ENCODE measurements around the gene GRK7. TPM values are rescaled to one million over a fixed set of nuclear protein-coding genes. Genes with fewer than 3 reads are reported as not detected.

The GRK7 gene
- total and polyA plus RNA-seq, 9 of the 15 experiments (the other 6 are each of a cell fraction or from before 2014, with no cell fraction given), result 0.01 to 0.08 (median 0.04) TPM; not detected in 3

DNA sequence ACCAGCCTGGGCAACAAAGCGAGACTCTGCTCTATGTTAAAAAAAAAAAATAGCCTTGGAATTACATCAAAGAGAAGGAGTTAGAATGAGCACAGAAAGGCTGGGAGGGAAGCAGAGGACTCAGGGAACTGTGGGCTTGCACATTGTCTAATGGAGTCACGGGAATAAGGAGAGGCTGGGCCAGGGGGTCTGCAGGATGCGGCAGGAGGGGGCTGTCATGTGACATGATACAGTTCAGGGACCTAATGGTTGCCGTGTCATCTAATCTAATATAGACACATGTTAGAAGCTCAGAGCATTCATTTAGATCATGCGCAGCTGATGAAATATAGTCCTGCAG lies 32.5 kb downstream of the GRK7 start (continued):
- TF ChIP-seq, protein P1, sequence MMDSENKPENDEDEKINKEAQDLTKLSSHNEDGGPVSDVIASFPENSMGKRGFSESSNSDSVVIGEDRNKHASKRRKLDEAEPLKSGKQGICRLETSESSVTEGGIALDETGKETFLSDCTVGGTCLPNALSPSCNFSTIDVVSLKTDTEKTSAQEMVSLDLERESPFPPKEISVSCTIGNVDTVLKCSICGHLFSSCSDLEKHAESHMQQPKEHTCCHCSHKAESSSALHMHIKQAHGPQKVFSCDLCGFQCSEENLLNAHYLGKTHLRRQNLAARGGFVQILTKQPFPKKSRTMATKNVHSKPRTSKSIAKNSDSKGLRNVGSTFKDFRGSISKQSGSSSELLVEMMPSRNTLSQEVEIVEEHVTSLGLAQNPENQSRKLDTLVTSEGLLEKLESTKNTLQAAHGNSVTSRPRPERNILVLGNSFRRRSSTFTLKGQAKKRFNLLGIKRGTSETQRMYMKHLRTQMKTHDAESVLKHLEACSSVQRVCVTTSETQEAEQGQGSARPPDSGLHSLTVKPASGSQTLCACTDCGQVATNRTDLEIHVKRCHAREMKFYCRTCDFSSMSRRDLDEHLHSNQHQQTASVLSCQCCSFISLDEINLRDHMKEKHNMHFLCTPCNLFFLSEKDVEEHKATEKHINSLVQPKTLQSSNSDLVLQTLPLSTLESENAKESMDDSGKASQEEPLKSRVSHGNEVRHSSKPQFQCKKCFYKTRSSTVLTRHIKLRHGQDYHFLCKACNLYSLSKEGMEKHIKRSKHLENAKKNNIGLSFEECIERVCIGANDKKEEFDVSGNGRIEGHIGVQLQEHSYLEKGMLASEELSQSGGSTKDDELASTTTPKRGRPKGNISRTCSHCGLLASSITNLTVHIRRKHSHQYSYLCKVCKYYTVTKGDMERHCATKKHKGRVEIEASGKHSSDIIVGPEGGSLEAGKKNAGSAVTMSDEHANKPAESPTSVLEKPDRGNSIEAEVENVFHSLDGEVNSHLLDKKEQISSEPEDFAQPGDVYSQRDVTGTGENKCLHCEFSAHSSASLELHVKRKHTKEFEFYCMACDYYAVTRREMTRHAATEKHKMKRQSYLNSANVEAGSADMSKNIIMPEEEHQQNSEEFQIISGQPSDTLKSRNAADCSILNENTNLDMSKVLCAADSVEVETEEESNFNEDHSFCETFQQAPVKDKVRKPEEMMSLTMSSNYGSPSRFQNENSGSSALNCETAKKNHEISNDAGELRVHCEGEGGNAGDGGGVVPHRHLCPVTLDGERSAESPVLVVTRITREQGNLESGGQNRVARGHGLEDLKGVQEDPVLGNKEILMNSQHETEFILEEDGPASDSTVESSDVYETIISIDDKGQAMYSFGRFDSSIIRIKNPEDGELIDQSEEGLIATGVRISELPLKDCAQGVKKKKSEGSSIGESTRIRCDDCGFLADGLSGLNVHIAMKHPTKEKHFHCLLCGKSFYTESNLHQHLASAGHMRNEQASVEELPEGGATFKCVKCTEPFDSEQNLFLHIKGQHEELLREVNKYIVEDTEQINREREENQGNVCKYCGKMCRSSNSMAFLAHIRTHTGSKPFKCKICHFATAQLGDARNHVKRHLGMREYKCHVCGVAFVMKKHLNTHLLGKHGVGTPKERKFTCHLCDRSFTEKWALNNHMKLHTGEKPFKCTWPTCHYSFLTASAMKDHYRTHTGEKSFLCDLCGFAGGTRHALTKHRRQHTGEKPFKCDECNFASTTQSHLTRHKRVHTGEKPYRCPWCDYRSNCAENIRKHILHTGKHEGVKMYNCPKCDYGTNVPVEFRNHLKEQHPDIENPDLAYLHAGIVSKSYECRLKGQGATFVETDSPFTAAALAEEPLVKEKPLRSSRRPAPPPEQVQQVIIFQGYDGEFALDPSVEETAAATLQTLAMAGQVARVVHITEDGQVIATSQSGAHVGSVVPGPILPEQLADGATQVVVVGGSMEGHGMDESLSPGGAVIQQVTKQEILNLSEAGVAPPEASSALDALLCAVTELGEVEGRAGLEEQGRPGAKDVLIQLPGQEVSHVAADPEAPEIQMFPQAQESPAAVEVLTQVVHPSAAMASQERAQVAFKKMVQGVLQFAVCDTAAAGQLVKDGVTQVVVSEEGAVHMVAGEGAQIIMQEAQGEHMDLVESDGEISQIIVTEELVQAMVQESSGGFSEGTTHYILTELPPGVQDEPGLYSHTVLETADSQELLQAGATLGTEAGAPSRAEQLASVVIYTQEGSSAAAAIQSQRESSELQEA (IDR thresholded peaks at IDR 0.05; ENCODE audit: low read depth), result no peak
- TF ChIP-seq ZC3H8 (IDR thresholded peaks at IDR 0.05), result no peak
- no peak for TF ChIP-seq ZNF124 (CRISPR knock-in tag; IDR thresholded peaks at IDR 0.05)
- no peak for TF ChIP-seq GATAD2A (IDR thresholded peaks at IDR 0.05)

All from K562 (cell line).